HUDEP-2 (cell line): ENCODE data around the gene IL18RAP.

ENCODE experiments used
- DNase-seq, 76 experiments: peaks; one replicate each; lab custom pipeline; 2025; ENCODE audit not compliant: unreplicated experiment in 76 of 76; lab: John Stamatoyannopoulos, UW

The IL18RAP gene

GRCh38 chr2:102422910-102423309, at the start of gene IL18RAP:
TSS of gene IL18RAP (plus strand) at chr2:102423160. CDS start at chr2:102423278, 118 bp downstream.
- DNase-seq: no peak

GRCh38 chr2:102376052-102376591, 46.8 kb upstream of the IL18RAP start:
- DNase-seq: no peak

GRCh38 chr2:102383722-102384121, 39.2 kb upstream of the IL18RAP start:
- DNase-seq: no peak

GRCh38 chr2:102385522-102385921, 37.4 kb upstream of the IL18RAP start:
- DNase-seq: peak in 2 of 76 experiments; percentile 10 to 12

GRCh38 chr2:102386004-102386403, 37.0 kb upstream of the IL18RAP start:
- no peak for DNase-seq

GRCh38 chr2:102386867-102387541, 36.0 kb upstream of the IL18RAP start:
- DNase-seq: no peak

- no peak for DNase-seq
Measured at GRCh38 chr2:102387763-102388546, 35.0 kb upstream of the IL18RAP start.

GRCh38 chr2:102391565-102391964, 31.4 kb upstream of the IL18RAP start:
- peak in 4 of 76 experiments; percentile 6 to 28 (median 13) for DNase-seq

GRCh38 chr2:102392096-102392495, 30.9 kb upstream of the IL18RAP start:
- no peak for DNase-seq

GRCh38 chr2:102392942-102393341, 30.0 kb upstream of the IL18RAP start:
- no peak for DNase-seq

- DNase-seq: no peak
Measured at GRCh38 chr2:102396012-102396411, 26.9 kb upstream of the IL18RAP start.

- no peak for DNase-seq
Measured at GRCh38 chr2:102397209-102397608, 25.8 kb upstream of the IL18RAP start.

- no peak for DNase-seq
Measured at GRCh38 chr2:102399499-102400141, 23.3 kb upstream of the IL18RAP start.

- DNase-seq: no peak
Measured at GRCh38 chr2:102401456-102401855, 21.5 kb upstream of the IL18RAP start.

- DNase-seq: no peak
Measured at GRCh38 chr2:102401865-102402264, 21.1 kb upstream of the IL18RAP start.

GRCh38 chr2:102410952-102411351, 12.0 kb upstream of the IL18RAP start:
- peak in 3 of 76 experiments; percentile 2 to 11 (median 2) for DNase-seq

GRCh38 chr2:102412199-102412598, 10.8 kb upstream of the IL18RAP start:
- DNase-seq: no peak

GRCh38 chr2:102417946-102418345, 5.0 kb upstream of the IL18RAP start:
- no peak for DNase-seq

GRCh38 chr2:102418421-102418961, 4.5 kb upstream of the IL18RAP start:
- DNase-seq: peak in 4 of 76 experiments; percentile 9 to 22 (median 14)

GRCh38 chr2:102420290-102420689, 2.7 kb upstream of the IL18RAP start:
- peak in 19 of 76 experiments; percentile 2 to 44 (median 12) for DNase-seq
